HepG2 (cell line): ENCODE data around the gene B4GALT3. TPM values are rescaled to one million over a fixed set of nuclear protein-coding genes. Genes with fewer than 3 reads are reported as not detected.

Experiments used
- ATAC-seq: fragments of 200-7000 bp; cut with Tn5 transposase; 3 replicates; pipeline ENCODE4 v1.9.1; 2020; ENCODE audit warnings: mild to moderate bottlenecking, moderate library complexity
- BruUV-seq: library from RNA; stranded (reverse); fragments of 400-500 nt; replicated peaks from 2 replicates; lab custom pipeline; 2021; lab: Mats Ljungman, UMichigan
- CTCF ChIA-PET: fragments of 300-600 bp; formaldehyde crosslinking; extraction: SDS; loops from one replicate; lab custom pipeline; 2021; ENCODE audit warnings: low total read pairs, inconsistent platforms, low intra/inter-chr PET ratio; lab: Yijun Ruan, JAX
- POLR2A ChIA-PET: fragments of 350-600 bp; sonication (Branson Sonifier 250); formaldehyde crosslinking; loops from one replicate; lab custom pipeline; 2020; ENCODE audit warnings: antibody characterized with exemption, inconsistent platforms; lab: Yijun Ruan, JAX
- DNase-seq: peaks from one replicate; pipeline ENCODE4 v3.0.0-alpha.2; 2015; ENCODE audit warnings: low spot score
- FAIRE-seq: peaks from 3 replicates; lab custom pipeline; 2011; peaks lifted over from hg19 to GRCh38; lab: Jason Lieb, UNC
- H2AFZ ChIP-seq: one replicate; pipeline ENCODE4 v1.6.1; 2011; ENCODE audit warnings: low read length, inconsistent platforms
- H3K27ac ChIP-seq: fragments of 300-600 bp; 3 replicates; pipeline ENCODE4 v1.8.0; 2011; ENCODE audit warnings: mixed run types, mild to moderate bottlenecking, mixed read lengths, low read length, inconsistent platforms; ENCODE audit not compliant: insufficient read depth; ENCODE audit errors: extremely low read length
- H3K27me3 ChIP-seq, 2 experiments: fragments of 200-600 bp in 1 of 2; 2 replicates in 1 of 2; 3 replicates in 1 of 2; pipeline versions ENCODE4 v1.6.0 to v1.8.0; 2011; ENCODE audit warnings: low read length in 2 of 2, mild to moderate bottlenecking in 2 of 2, moderate library complexity in 2 of 2, inconsistent platforms in 1 of 2; ENCODE audit not compliant: insufficient read depth in 2 of 2, control insufficient read depth in 1 of 2
- H3K36me3 ChIP-seq, 2 experiments: fragments of 200-600 bp in 1 of 2; replicated peaks in 1 of 2; 2 replicates in 1 of 2; 3 replicates in 1 of 2; pipeline versions ENCODE4 v1.5.1 to v1.8.0; 2011; ENCODE audit warnings: low read length in 2 of 2, inconsistent platforms in 1 of 2; ENCODE audit not compliant: insufficient read depth in 2 of 2, control insufficient read depth in 1 of 2
- H3K4me1 ChIP-seq: 2 replicates; pipeline ENCODE4 v1.5.1; 2012; ENCODE audit warnings: low read length, inconsistent platforms; ENCODE audit not compliant: insufficient read depth
- H3K4me2 ChIP-seq: 2 replicates; pipeline ENCODE4 v1.6.0; 2011; ENCODE audit warnings: low read depth, low read length, inconsistent platforms
- H3K4me3 ChIP-seq, 3 experiments: fragments of 200-600 bp in 1 of 3; sonication (generic), shearing (Covaris generic) in 1 of 3; replicated peaks in 1 of 3; 2 replicates each; pipeline ENCODE4 v1.5.1; 2011 to 2016; ENCODE audit warnings: low read length in 3 of 3, inconsistent platforms in 2 of 3, low read depth in 2 of 3, mild to moderate bottlenecking in 2 of 3, control low read depth in 1 of 3, mixed read lengths in 1 of 3; ENCODE audit not compliant: insufficient read depth in 1 of 3
- H3K79me2 ChIP-seq: one replicate; pipeline ENCODE4 v1.6.1; 2011; ENCODE audit warnings: low read length, inconsistent platforms; ENCODE audit not compliant: insufficient read depth
- H3K9ac ChIP-seq: 2 replicates; pipeline ENCODE4 v1.6.0; 2011; ENCODE audit warnings: mild to moderate bottlenecking, low read depth, low read length, inconsistent platforms; ENCODE audit not compliant: insufficient read depth
- H3K9me3 ChIP-seq: 2 replicates; pipeline ENCODE4 v1.5.1; 2012; ENCODE audit warnings: mild to moderate bottlenecking, low read length
- H4K20me1 ChIP-seq: 2 replicates; pipeline ENCODE4 v1.6.0; 2011; ENCODE audit warnings: inconsistent platforms, mild to moderate bottlenecking, low read length, moderate library complexity; ENCODE audit not compliant: insufficient read depth
- AGO2 ChIP-seq: fragments of 200-400 bp; formaldehyde crosslinking; optimal IDR thresholded peaks from 2 replicates; pipeline ENCODE3; 2017; ENCODE audit warnings: mild to moderate bottlenecking, low read depth, low read length, moderate library complexity
- BORCS8-MEF2B ChIP-seq: sonication (generic); formaldehyde crosslinking; IDR thresholded peaks from 2 replicates; pipeline ENCODE4 v1.8.0; 2022; ENCODE audit warnings: mild to moderate bottlenecking, missing genetic modification reagents
- FOSL1 ChIP-seq: sonication (generic); formaldehyde crosslinking; IDR thresholded peaks from 2 replicates; pipeline ENCODE4 v1.9.0; 2021; ENCODE audit warnings: missing genetic modification reagents, borderline replicate concordance
- GMEB1 ChIP-seq: sonication (generic); formaldehyde crosslinking; IDR thresholded peaks from 2 replicates; pipeline ENCODE4 v1.5.1; 2020; ENCODE audit warnings: missing genetic modification reagents, mild to moderate bottlenecking, borderline replicate concordance
- KLF15 ChIP-seq: sonication (generic); formaldehyde crosslinking; IDR thresholded peaks from 2 replicates; pipeline ENCODE4 v1.8.1; 2023; ENCODE audit warnings: borderline replicate concordance, mild to moderate bottlenecking, inconsistent platforms, missing genetic modification reagents, mixed read lengths
- MTERF4 ChIP-seq: sonication (generic); formaldehyde crosslinking; IDR thresholded peaks from 2 replicates; pipeline ENCODE4 v1.8.0; 2023; ENCODE audit warnings: mild to moderate bottlenecking, missing genetic modification reagents
- POLR2G ChIP-seq: fragments of 200-400 bp; formaldehyde crosslinking; IDR thresholded peaks from 2 replicates; pipeline ENCODE4 v1.6.1; 2018; ENCODE audit warnings: mild to moderate bottlenecking, low read depth, low read length, moderate library complexity
- RBFOX2 ChIP-seq: fragments of 200-400 bp; formaldehyde crosslinking; IDR thresholded peaks from 2 replicates; pipeline ENCODE4 v1.6.1; 2017; ENCODE audit warnings: low read depth, mild to moderate bottlenecking, low read length
- ZBTB4 ChIP-seq: sonication (generic); formaldehyde crosslinking; IDR thresholded peaks from 2 replicates; pipeline ENCODE4 v1.4.0; 2020; ENCODE audit warnings: missing genetic modification reagents, mild to moderate bottlenecking, borderline replicate concordance
- ZFP36L2 ChIP-seq: sonication (generic); formaldehyde crosslinking; IDR thresholded peaks from 2 replicates; pipeline ENCODE4 v1.4.0; 2020; ENCODE audit warnings: missing genetic modification reagents
- ZFP37 ChIP-seq: sonication (generic); formaldehyde crosslinking; IDR thresholded peaks from 2 replicates; pipeline ENCODE4 v1.4.0; 2020; ENCODE audit warnings: missing genetic modification reagents, borderline replicate concordance
- ZNF33A ChIP-seq: sonication (generic); formaldehyde crosslinking; IDR thresholded peaks from 2 replicates; pipeline ENCODE4 v1.5.1; 2020; ENCODE audit warnings: missing genetic modification reagents, mild to moderate bottlenecking, moderate library complexity, borderline replicate concordance
- ZNF784 ChIP-seq: sonication (generic); formaldehyde crosslinking; IDR thresholded peaks from 2 replicates; pipeline ENCODE4 v1.5.1; 2020; ENCODE audit warnings: missing genetic modification reagents, mild to moderate bottlenecking, borderline replicate concordance
- WGBS: methylation state at CpG from one replicate; pipeline ENCODE4 v1.1.6; 2017; ENCODE audit warnings: low lambda C conversion rate; 5-methylcytosine and 5-hydroxymethylcytosine counted together
- in situ Hi-C: cut with HindIII; loops from 2 replicates; pipeline ENCODE4 v1.10.0; 2017; ENCODE audit warnings: low pct_unique_long_range_greater_than_20kb; ENCODE audit not compliant: extremely low pct_ligation_motif_present
- intact Hi-C: fragments of 100-400 bp; cut with micrococcal nuclease; formaldehyde crosslinking; loops from one replicate; pipeline ENCODE4 v1.10.0; 2022; ENCODE audit not compliant: unreplicated experiment
- polyA plus RNA-seq, 8 experiments: library from polyadenylated mRNA; depleted of rRNA in 3 of 8; stranded (reverse) in 7 of 8; unstranded in 1 of 8; fragments of >200 nt; fragmentation: Illumina TruSeq in 4 of 8; extraction: Trizol in 4 of 8; gene quantifications; 2 replicates each; pipeline versions ENCODE4 v1.2.1 to v1.2.3, GENCODE V29; 2011 to 2016; ENCODE audit warnings: low read depth in 4 of 8, missing spikeins in 1 of 8, mixed read lengths in 1 of 8; ENCODE audit not compliant: insufficient read depth in 1 of 8
- total RNA-seq, 5 experiments: library from RNA; depleted of rRNA; stranded (reverse); fragments of >200 nt; fragmentation: Illumina TruSeq; extraction: Trizol; gene quantifications; 2 replicates each; pipeline ENCODE4 v1.2.3, GENCODE V29; 2016; ENCODE audit warnings: low read depth in 1 of 5
- TF ChIP-seq, protein P1 (sequence below): sonication (generic); formaldehyde crosslinking; IDR thresholded peaks from 2 replicates; pipeline ENCODE4 v1.5.0; 2020; ENCODE audit warnings: mild to moderate bottlenecking, low read depth, missing genetic modification reagents, borderline replicate concordance

The B4GALT3 gene
- total and polyA plus RNA-seq, 2 of the 13 experiments (the other 11 are each of a cell fraction or from before 2014, with no cell fraction given), result 35.6 to 40.4 TPM

GRCh38 chr1:161160671-161161145 is 16.6 kb downstream of the B4GALT3 start:
- peaks cover 7% of the 10 kb centered on the region for H3K79me2 ChIP-seq
- ATAC-seq, result no peak
- TF ChIP-seq KLF15 (CRISPR knock-in tag) (no peak), ZNF33A (no peak), ZFP37 (CRISPR knock-in tag) (no peak), AGO2 (peak; percentile 48), ZBTB4 (CRISPR knock-in tag) (no peak), FOSL1 (CRISPR knock-in tag) (no peak), RBFOX2 (0 out of 2 replicates have a peak, but pooled peaks have one; percentile 19), POLR2G (0 out of 2 replicates have a peak, but pooled peaks have one; percentile 24), ZFP36L2 (CRISPR knock-in tag) (no peak), BORCS8-MEF2B (no peak), ZNF784 (CRISPR knock-in tag) (no peak), GMEB1 (no peak), MTERF4 (CRISPR knock-in tag) (no peak)
- TF ChIP-seq, protein P1, sequence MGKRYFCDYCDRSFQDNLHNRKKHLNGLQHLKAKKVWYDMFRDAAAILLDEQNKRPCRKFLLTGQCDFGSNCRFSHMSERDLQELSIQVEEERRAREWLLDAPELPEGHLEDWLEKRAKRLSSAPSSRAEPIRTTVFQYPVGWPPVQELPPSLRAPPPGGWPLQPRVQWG (CRISPR knock-in tag), result no peak
- no peak for FAIRE-seq
- CTCF ChIA-PET, result no interaction called here
- intact Hi-C loops, result no loop called here
- no peaks in the 10 kb centered on the region for H3K9me3 ChIP-seq
- DNase-seq, result no peak
- 98% methylated on average over 14 of the region's 22 CpGs for WGBS
- no peak overlapping the region for H3K27ac ChIP-seq
- no peaks in the 10 kb centered on the region for H4K20me1 ChIP-seq
- H3K4me3 ChIP-seq, result no peak overlapping the region; a peak in 1 of 6 replicates
- peak overlapping the region; percentile 91; the same call in 1 of the 2 replicates for H3K9ac ChIP-seq
- H3K4me2 ChIP-seq, result 0 out of 2 replicates have a peak overlapping the region, but pooled peaks have one; percentile 97
- H3K27me3 ChIP-seq, result no peaks in the 10 kb centered on the region; a peak in 1 of 5 replicates
- BruUV-seq, result no TSS peak
- H3K4me1 ChIP-seq, result peaks cover 35% of the 10 kb centered on the region
- POLR2A ChIA-PET, result no interaction called here
- in situ Hi-C loops, result no loop called here
- peaks cover 11 to 43% of the 10 kb centered on the region in 2 experiments; a peak in 4 of 5 replicates for H3K36me3 ChIP-seq
- no peak overlapping the region for H2AFZ ChIP-seq
